Loucy (cell line): Measurements from ENCODE around the gene SIGLEC11.

Experiments
- CTCF ChIP-seq: fragments of 200-600 bp; sonication (generic); conservative IDR thresholded peaks from 2 replicates; pipeline ENCODE4 v1.5.1; 2014; ENCODE audit warnings: mild to moderate bottlenecking, antibody characterized with exemption, low read length
- EZH2phosphoT487 ChIP-seq: fragments of 200-600 bp; IDR thresholded peaks from 2 replicates; pipeline ENCODE4 v1.6.1; 2018; ENCODE audit warnings: antibody characterized with exemption, mild to moderate bottlenecking, moderate library complexity, borderline replicate concordance

DNA sequence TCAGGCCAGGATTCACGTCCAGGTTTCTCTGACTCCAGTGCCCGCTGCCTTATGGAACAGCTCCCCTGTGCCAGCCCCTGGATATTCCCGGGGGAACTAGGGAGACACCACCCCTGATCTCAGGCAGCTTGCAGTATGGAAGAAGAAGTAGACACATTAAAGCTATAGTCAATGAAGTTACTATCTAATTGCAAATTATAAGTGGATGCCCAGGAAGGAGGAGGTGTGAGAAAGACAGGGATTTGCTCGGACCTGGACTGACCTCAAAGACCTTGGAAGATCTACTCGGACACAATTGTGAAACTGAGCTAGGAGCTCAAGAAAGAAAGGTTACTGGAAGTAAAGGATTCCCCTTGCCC is 10.4 kb downstream of the SIGLEC11 start:
- TF ChIP-seq EZH2phosphoT487 = no peak
- TF ChIP-seq CTCF = no peak
